GM23248 (cell line): ENCODE data around the gene LHFPL2. TPM values are rescaled to one million over a fixed set of nuclear protein-coding genes. Genes with fewer than 3 reads are reported as not detected.

ENCODE experiments used
- DNase-seq: peaks from one replicate; pipeline ENCODE4 v3.0.0-alpha.2; 2015
- H2AFZ ChIP-seq: fragments of 200-600 bp; sonication (generic); 2 replicates; pipeline ENCODE4 v1.6.1; 2016; ENCODE audit warnings: antibody characterized with exemption
- H3F3A ChIP-seq: fragments of 200-600 bp; sonication (generic); 2 replicates; pipeline ENCODE4 v1.6.1; 2016; ENCODE audit warnings: mild to moderate bottlenecking, antibody characterized with exemption, mixed run types; ENCODE audit not compliant: insufficient read depth
- H3K27ac ChIP-seq: fragments of 200-600 bp; sonication (generic); 2 replicates; pipeline ENCODE4 v1.5.1; 2016; ENCODE audit warnings: mild to moderate bottlenecking
- H3K27me3 ChIP-seq: fragments of 200-600 bp; sonication (generic); replicated peaks from 2 replicates; pipeline ENCODE4 v1.6.1; 2016; ENCODE audit warnings: mild to moderate bottlenecking; ENCODE audit not compliant: insufficient read depth
- H3K36me3 ChIP-seq: fragments of 200-600 bp; sonication (generic); 2 replicates; pipeline ENCODE4 v1.6.1; 2016; ENCODE audit warnings: low read depth, mild to moderate bottlenecking
- H3K4me1 ChIP-seq: fragments of 200-600 bp; sonication (generic); 2 replicates; pipeline ENCODE4 v1.6.1; 2016; ENCODE audit warnings: mild to moderate bottlenecking; ENCODE audit not compliant: insufficient read depth
- H3K4me2 ChIP-seq: fragments of 200-600 bp; sonication (generic); one replicate; pipeline ENCODE4 v1.6.1; 2016; ENCODE audit warnings: mild to moderate bottlenecking; ENCODE audit not compliant: unreplicated experiment
- H3K4me3 ChIP-seq: fragments of 200-600 bp; sonication (generic); 2 replicates; pipeline ENCODE4 v1.5.1; 2016; ENCODE audit warnings: mild to moderate bottlenecking
- H3K79me2 ChIP-seq: fragments of 200-600 bp; sonication (generic); 2 replicates; pipeline ENCODE4 v1.6.1; 2016; ENCODE audit warnings: mild to moderate bottlenecking; ENCODE audit not compliant: insufficient read depth
- H3K9ac ChIP-seq: fragments of 200-600 bp; sonication (generic); 2 replicates; pipeline ENCODE4 v1.6.1; 2016; ENCODE audit warnings: mild to moderate bottlenecking
- H3K9me2 ChIP-seq: fragments of 200-600 bp; sonication (generic); 2 replicates; pipeline ENCODE4 v1.6.1; 2016; ENCODE audit warnings: mixed run types, mild to moderate bottlenecking, moderate library complexity; ENCODE audit not compliant: insufficient read depth
- H3K9me3 ChIP-seq: fragments of 200-600 bp; sonication (generic); one replicate; pipeline ENCODE4 v1.6.1; 2017; ENCODE audit warnings: low read depth
- H4K20me1 ChIP-seq: fragments of 200-600 bp; sonication (generic); 2 replicates; pipeline ENCODE4 v1.6.0; 2016; ENCODE audit not compliant: insufficient read depth
- EZH2 ChIP-seq: fragments of 200-600 bp; sonication (generic); IDR thresholded peaks from 2 replicates; pipeline ENCODE4 v1.6.1; 2018; ENCODE audit warnings: antibody characterized with exemption, mild to moderate bottlenecking; ENCODE audit not compliant: insufficient read depth, poor library complexity, severe bottlenecking
- EZH2phosphoT487 ChIP-seq: fragments of 200-600 bp; sonication (generic); IDR thresholded peaks from 2 replicates; pipeline ENCODE4 v1.6.1; 2018; ENCODE audit warnings: antibody characterized with exemption, moderate library complexity, mild to moderate bottlenecking, low read depth; ENCODE audit not compliant: insufficient read depth
- WGBS, 2 experiments: methylation state at CpG; one replicate each; pipeline ENCODE4 v1.1.6; 2015 to 2017; ENCODE audit warnings: low lambda C conversion rate in 2 of 2, low coverage in 1 of 2; ENCODE audit errors: missing lambda C conversion rate in 2 of 2; 5-methylcytosine and 5-hydroxymethylcytosine counted together
- in situ Hi-C: fragments of 300-500 bp; cut with MboI; formaldehyde crosslinking; loops from 2 replicates; pipeline ENCODE4 v1.15.0; 2020
- polyA plus RNA-seq: library from polyadenylated mRNA; unstranded; fragments of >200 nt; fragmentation: Nextera tagmentation; extraction: Ambion mirVana; gene quantifications from 2 replicates; pipeline ENCODE4 v1.2.1, GENCODE V29; 2016
- total RNA-seq: library from RNA; depleted of rRNA; stranded (reverse); fragments of >200 nt; shearing (Covaris generic); gene quantifications from 2 replicates; pipeline ENCODE4 v1.2.3, GENCODE V29; 2014

The LHFPL2 gene
- total and polyA plus RNA-seq, 2 experiments from 2014 or later: 8.0 to 13.7 TPM

DNA sequence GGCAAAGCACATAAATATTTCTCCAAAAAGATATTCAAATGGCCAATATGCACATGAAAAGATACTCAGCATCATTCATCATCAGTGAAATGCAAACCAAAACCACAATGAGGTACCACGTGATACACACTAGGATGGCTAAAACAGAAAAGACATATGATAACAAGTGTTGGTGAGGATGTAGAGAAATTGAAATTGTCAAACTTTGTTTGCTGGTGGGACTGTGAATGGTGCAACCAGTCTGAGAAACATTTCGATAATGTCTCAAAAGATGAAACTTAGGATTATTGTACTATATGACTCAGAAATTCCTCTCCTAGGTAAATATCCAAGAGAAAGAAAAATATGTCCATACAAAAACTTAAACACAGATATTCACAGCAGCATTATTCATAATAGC, 8.6 kb upstream of the LHFPL2 start:
- no peak for DNase-seq
- no peak for TF ChIP-seq EZH2
- no peak for TF ChIP-seq EZH2phosphoT487
- in situ Hi-C loops: no loop called here
- H3K9me3 ChIP-seq: no peaks in the 10 kb centered on the region
- H3K9ac ChIP-seq: no peak overlapping the region
- H4K20me1 ChIP-seq: no peaks in the 10 kb centered on the region
- no peak overlapping the region for H3K4me2 ChIP-seq
- no peaks in the 10 kb centered on the region for H3K36me3 ChIP-seq
- H3K27ac ChIP-seq: no peak overlapping the region
- 92 to 94% methylated on average over 2 of the region's 2 CpGs for WGBS, 2 experiments
- H3K9me2 ChIP-seq: no peaks in the 10 kb centered on the region
- no peak overlapping the region for H3K4me3 ChIP-seq
- H2AFZ ChIP-seq: no peak overlapping the region
- no peaks in the 10 kb centered on the region for H3K27me3 ChIP-seq
- H3F3A ChIP-seq: no peaks in the 10 kb centered on the region
- H3K4me1 ChIP-seq: no peaks in the 10 kb centered on the region
- H3K79me2 ChIP-seq: no peaks in the 10 kb centered on the region

DNA sequence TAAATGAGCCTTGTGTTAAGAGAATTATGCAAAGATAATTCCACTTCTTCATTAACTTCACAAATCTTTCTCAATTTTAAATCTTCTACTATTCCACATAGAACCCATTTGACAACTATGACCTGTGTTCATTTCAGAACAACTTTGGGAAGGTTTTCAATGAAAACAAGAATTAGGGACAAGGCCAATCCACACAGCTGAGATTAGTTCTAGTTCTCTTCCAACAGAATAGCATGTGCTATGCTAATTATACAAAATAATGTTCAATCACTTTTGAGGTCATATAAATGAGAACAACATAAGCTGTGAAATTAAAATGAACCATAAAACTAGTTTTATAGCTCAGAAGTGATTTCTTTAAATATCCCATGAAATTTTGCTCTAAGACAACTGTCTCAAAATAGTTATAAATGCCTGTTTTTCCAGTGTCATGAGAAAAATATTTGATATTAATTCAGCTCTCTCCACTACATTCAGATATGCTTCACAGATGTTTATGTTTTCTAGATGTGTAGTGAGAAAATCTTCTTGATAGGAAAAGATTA, 7.2 kb upstream of the LHFPL2 start:
- H3K4me2 ChIP-seq: no peak overlapping the region
- no peaks in the 10 kb centered on the region for H3F3A ChIP-seq
- no peaks in the 10 kb centered on the region for H3K79me2 ChIP-seq
- DNase-seq: no peak
- no peak overlapping the region for H3K9ac ChIP-seq
- H3K4me1 ChIP-seq: no peaks in the 10 kb centered on the region
- no peak overlapping the region for H3K4me3 ChIP-seq
- H4K20me1 ChIP-seq: no peaks in the 10 kb centered on the region
- no peak for TF ChIP-seq EZH2
- no peak for TF ChIP-seq EZH2phosphoT487
- H3K36me3 ChIP-seq: no peaks in the 10 kb centered on the region
- no peak overlapping the region for H3K27ac ChIP-seq
- H3K27me3 ChIP-seq: no peaks in the 10 kb centered on the region
- in situ Hi-C loops: no loop called here
- H3K9me3 ChIP-seq: no peaks in the 10 kb centered on the region
- no peak overlapping the region for H2AFZ ChIP-seq
- no peaks in the 10 kb centered on the region for H3K9me2 ChIP-seq

DNA sequence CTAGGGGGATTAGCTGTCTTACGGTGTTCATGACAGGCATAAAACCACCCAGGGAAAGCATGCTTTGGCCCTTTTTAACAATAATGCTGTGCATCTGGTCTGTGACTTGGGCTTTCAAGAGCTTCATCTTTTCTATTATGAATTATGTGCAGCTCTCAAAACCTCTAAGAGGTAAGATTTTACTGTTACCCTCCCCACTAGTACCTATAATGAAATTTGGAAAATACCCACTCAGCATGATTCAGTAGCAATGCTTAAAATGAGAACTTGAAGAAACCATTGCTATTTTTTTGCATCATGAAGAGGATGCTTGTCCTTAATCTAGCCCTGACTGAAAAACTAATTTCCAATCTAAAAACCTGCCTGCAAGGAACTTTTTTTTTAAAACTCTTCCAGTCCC, 5.8 kb upstream of the LHFPL2 start:
- no peak overlapping the region for H3K9ac ChIP-seq
- WGBS, 2 experiments: 65 to 87% methylated on average over 1 of the region's 1 CpG
- H3K9me3 ChIP-seq: no peaks in the 10 kb centered on the region
- peaks cover 7% of the 10 kb centered on the region for H3F3A ChIP-seq
- H4K20me1 ChIP-seq: no peaks in the 10 kb centered on the region
- no peaks in the 10 kb centered on the region for H3K36me3 ChIP-seq
- H2AFZ ChIP-seq: no peak overlapping the region
- H3K79me2 ChIP-seq: no peaks in the 10 kb centered on the region
- H3K4me1 ChIP-seq: peaks cover 9% of the 10 kb centered on the region; the same call in 1 of the 2 replicates
- H3K4me3 ChIP-seq: no peak overlapping the region
- no peaks in the 10 kb centered on the region for H3K9me2 ChIP-seq
- H3K4me2 ChIP-seq: no peak overlapping the region
- no peak for DNase-seq
- TF ChIP-seq EZH2phosphoT487: no peak
- no peak for TF ChIP-seq EZH2
- no peaks in the 10 kb centered on the region for H3K27me3 ChIP-seq
- in situ Hi-C loops: no loop called here
- no peak overlapping the region for H3K27ac ChIP-seq

DNA sequence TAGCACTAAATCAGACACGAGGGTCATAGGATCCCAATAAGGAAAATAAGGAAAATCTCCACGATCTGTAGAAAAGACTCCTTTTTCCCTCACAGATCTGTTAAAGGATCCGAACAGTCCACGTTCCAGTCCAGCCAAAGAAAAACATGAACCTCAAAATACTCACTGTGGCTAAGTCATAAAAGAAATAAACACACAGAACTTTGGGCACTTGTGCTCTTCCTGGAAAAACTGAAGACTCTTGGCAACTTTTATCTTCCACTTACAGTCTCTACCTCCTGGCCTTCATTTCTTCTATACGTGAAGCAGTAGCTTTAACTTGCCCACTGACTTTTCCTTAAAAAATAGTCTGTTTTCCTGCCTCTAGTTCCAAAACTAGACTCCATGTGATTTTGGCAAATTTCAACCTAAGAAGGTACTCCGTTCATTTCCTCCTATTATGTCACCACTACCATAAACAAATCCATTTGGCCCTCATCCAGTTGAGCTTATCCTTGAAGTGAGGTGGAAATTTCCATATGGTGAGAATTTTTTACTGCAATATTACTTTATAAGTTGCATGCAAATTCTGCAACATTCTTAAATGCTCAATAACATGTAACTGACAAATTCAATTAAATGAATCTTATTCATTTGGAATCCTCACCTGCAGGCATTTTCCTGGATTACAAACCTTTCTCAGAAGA, 5.3 kb upstream of the LHFPL2 start:
- no peaks in the 10 kb centered on the region for H3K9me3 ChIP-seq
- H4K20me1 ChIP-seq: no peaks in the 10 kb centered on the region
- H3K79me2 ChIP-seq: no peaks in the 10 kb centered on the region
- H3K4me3 ChIP-seq: no peak overlapping the region
- H3K9me2 ChIP-seq: no peaks in the 10 kb centered on the region
- no peaks in the 10 kb centered on the region for H3K36me3 ChIP-seq
- no peak for DNase-seq
- H2AFZ ChIP-seq: no peak overlapping the region
- WGBS, 2 experiments: 75 to 77% methylated on average over 6 of the region's 6 CpGs
- in situ Hi-C loops: no loop called here
- no peak overlapping the region for H3K4me2 ChIP-seq
- H3K4me1 ChIP-seq: peaks cover 9% of the 10 kb centered on the region; the same call in 1 of the 2 replicates
- no peak overlapping the region for H3K27ac ChIP-seq
- H3F3A ChIP-seq: peaks cover 10% of the 10 kb centered on the region
- no peak overlapping the region for H3K9ac ChIP-seq
- no peaks in the 10 kb centered on the region for H3K27me3 ChIP-seq
- TF ChIP-seq EZH2phosphoT487 (no peak), EZH2 (no peak)
